GM19395 (cell line): ENCODE measurements around the gene TMEM74B.
"Not testable (repeated sequence)": the region's sequence is repeated elsewhere in the genome, so short reads cannot be mapped to it uniquely, and the experiment has no call there.

Source experiments
- ATAC-seq: cut with Tn5 transposase; IDR thresholded peaks from one replicate; pipeline ENCODE4 v1.9.1; 2021; ENCODE audit warnings: mild to moderate bottlenecking, moderate library complexity; ENCODE audit not compliant: unreplicated experiment

The TMEM74B gene

GRCh38 chr20:1149812-1150211 lies 35.0 kb downstream of the TMEM74B start:
- not testable (repeated sequence) for ATAC-seq

GRCh38 chr20:1146957-1147356 lies 37.8 kb downstream of the TMEM74B start:
- ATAC-seq = no peak

GRCh38 chr20:1144401-1145172 lies 40.2 kb downstream of the TMEM74B start:
- ATAC-seq = no peak

- no peak for ATAC-seq
Measured at GRCh38 chr20:1137236-1137635, 47.5 kb downstream of the TMEM74B start.

- no peak for ATAC-seq
Measured at GRCh38 chr20:1134836-1135235, 49.9 kb downstream of the TMEM74B start.

DNA sequence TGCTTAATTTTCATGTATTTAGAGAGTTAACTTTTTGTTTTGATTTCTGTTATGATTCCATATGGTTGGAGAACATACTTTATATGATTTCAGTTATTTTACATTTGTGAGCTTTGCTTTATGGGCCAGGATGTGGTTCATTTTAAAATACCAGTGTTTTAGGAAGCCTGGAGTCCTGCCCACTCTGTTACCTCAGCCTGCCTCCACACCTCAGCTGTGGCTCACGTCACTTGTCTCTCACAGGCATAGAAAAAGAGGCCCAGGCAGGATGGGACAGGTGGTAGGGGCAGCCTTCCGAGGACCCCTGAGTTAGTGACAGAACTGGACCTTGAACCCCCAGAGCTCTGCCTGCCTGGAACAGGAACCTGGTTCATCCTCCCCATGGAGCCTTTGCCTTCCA lies 50.4 kb downstream of the TMEM74B start:
- ATAC-seq = no peak

- ATAC-seq = no peak
Measured at GRCh38 chr20:1131354-1131753, 53.4 kb downstream of the TMEM74B start.

DNA sequence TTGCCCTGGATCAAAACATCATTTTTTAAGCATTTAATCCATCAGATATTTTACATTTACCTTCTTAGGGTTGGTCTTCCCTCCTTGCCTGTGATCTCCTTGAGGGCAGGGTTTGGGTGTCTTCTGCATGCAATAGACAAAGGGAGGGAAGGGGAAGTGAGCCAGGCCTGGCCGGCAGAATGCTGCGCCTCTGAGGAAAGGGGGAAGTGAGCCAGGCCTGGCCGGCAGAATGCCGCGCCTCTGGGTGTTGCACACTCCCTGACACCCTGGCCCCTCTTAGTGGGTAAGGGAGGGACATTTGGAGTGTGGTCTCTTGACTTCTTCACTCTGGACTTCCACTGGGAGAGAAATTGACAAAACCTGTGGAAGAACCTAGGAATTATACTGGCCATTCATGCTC lies 53.9 kb downstream of the TMEM74B start:
- ATAC-seq = no peak
